ENCODE results near the gene ATP8B3.
A peak's percentile ranks its signal among the peaks of the same experiment; 100 is the strongest.

Gene ATP8B3

GRCh38 chr19:1811942-1812425 lies at the start of gene ATP8B3:
ATP8B3 (minus strand) TSS chr19:1812276; CDS start chr19:1811736, 540 bp downstream.
- DNase-seq, result no peak

- no peak for DNase-seq
Measured at GRCh38 chr19:1861599-1862031, 49.5 kb upstream of the ATP8B3 start.

- peak; percentile 27 for DNase-seq
Measured at GRCh38 chr19:1860821-1861598, 48.9 kb upstream of the ATP8B3 start.

GRCh38 chr19:1860042-1860775 lies 48.1 kb upstream of the ATP8B3 start:
- peak; percentile 83 for DNase-seq

- peak; percentile 97 for DNase-seq
Measured at GRCh38 chr19:1859331-1859781, 47.3 kb upstream of the ATP8B3 start.

GRCh38 chr19:1858412-1859081 lies 46.5 kb upstream of the ATP8B3 start:
- DNase-seq, result no peak

GRCh38 chr19:1857648-1858326 lies 45.7 kb upstream of the ATP8B3 start:
- DNase-seq, result peak; percentile 48

- peak; percentile 70 for DNase-seq
Measured at GRCh38 chr19:1856698-1857603, 44.9 kb upstream of the ATP8B3 start.

- peak; percentile 70 for DNase-seq
Measured at GRCh38 chr19:1856345-1856697, 44.2 kb upstream of the ATP8B3 start.

GRCh38 chr19:1855828-1856255 lies 43.8 kb upstream of the ATP8B3 start:
- DNase-seq, result peak; percentile 60

- DNase-seq, result peak; percentile 96
Measured at GRCh38 chr19:1855040-1855827, 43.2 kb upstream of the ATP8B3 start.

- peak; percentile 75 for DNase-seq
Measured at GRCh38 chr19:1854542-1855039, 42.5 kb upstream of the ATP8B3 start.

- no peak for DNase-seq
Measured at GRCh38 chr19:1854039-1854541, 42.0 kb upstream of the ATP8B3 start.

GRCh38 chr19:1853295-1854038 lies 41.4 kb upstream of the ATP8B3 start:
- DNase-seq, result peak; percentile 87

GRCh38 chr19:1852581-1853128 lies 40.6 kb upstream of the ATP8B3 start:
- no peak for DNase-seq

GRCh38 chr19:1851654-1852580 lies 39.8 kb upstream of the ATP8B3 start:
- DNase-seq, result peak; percentile 38

GRCh38 chr19:1850809-1851653 lies 39.0 kb upstream of the ATP8B3 start:
- DNase-seq, result no peak
